Body of pancreas (tissue), 4 donors: ENCODE measurements around the gene MAP2K4. TPM values are rescaled to one million over a fixed set of nuclear protein-coding genes. Genes with fewer than 3 reads are reported as not detected.

ENCODE experiments used
- ATAC-seq: fragments of 150-250 bp; one replicate; pipeline ENCODE4 v1.9.1; 2016
- DNase-seq, 4 donors: peaks; one replicate each; pipeline ENCODE4 v3.0.0-alpha.2; 2019
- H3K27ac ChIP-seq, 4 donors: fragments of 200-600 bp; sonication (generic); 1 replicate in 3 of 4; 2 replicates in 1 of 4; pipeline versions ENCODE4 v1.5.1 to v1.6.1; 2016 to 2019; ENCODE audit warnings: mild to moderate bottlenecking in 1 of 4, mixed read lengths in 1 of 4, moderate library complexity in 1 of 4
- H3K27me3 ChIP-seq, 2 donors: fragments of 200-600 bp; sonication (generic); one replicate each; pipeline ENCODE4 v1.6.0; 2016; ENCODE audit warnings: mild to moderate bottlenecking in 1 of 2
- H3K36me3 ChIP-seq, 2 donors: fragments of 200-600 bp; sonication (generic); replicated peaks in 1 of 2; 2 replicates each; pipeline ENCODE4 v1.5.1; 2016; ENCODE audit warnings: low read depth in 2 of 2; ENCODE audit not compliant: insufficient read depth in 1 of 2
- H3K4me1 ChIP-seq: fragments of 200-600 bp; sonication (generic); one replicate; pipeline ENCODE4 v1.6.0; 2016
- H3K4me3 ChIP-seq, 2 donors: fragments of 200-600 bp; sonication (generic); 1 replicate in 1 of 2; 2 replicates in 1 of 2; pipeline ENCODE4 v1.5.1; 2016 to 2019
- H3K9me3 ChIP-seq, 3 donors: fragments of 200-600 bp; sonication (generic); 1 replicate in 2 of 3; 2 replicates in 1 of 3; pipeline ENCODE4 v1.5.1; 2016
- CTCF ChIP-seq, 7 experiments: fragments of 450-650 bp in 4 of 7; fragments of 200-600 bp in 3 of 7; sonication (generic) in 3 of 7; IDR thresholded peaks; one replicate each; pipeline ENCODE4 v1.5.1; 2016 to 2019; ENCODE audit warnings: antibody characterized with exemption in 7 of 7
- POLR2A ChIP-seq, 3 donors: fragments of 450-650 bp; IDR thresholded peaks; one replicate each; pipeline ENCODE4 v1.6.1; 2016; ENCODE audit warnings: antibody characterized with exemption in 3 of 3, mild to moderate bottlenecking in 2 of 3
- WGBS, 2 donors: methylation state at CpG; one replicate each; pipeline ENCODE4 v1.1.5; 2017; 5-methylcytosine and 5-hydroxymethylcytosine counted together
- intact Hi-C: fragments of 100-400 bp; cut with DNase I; formaldehyde crosslinking; loops from one replicate; pipeline ENCODE4 v1.15.1; 2023
- total RNA-seq, 2 donors: library from RNA; depleted of rRNA; stranded (reverse); fragments of >200 nt; gene quantifications; one replicate each; pipeline ENCODE4 v1.1.0, GENCODE V29; 2016

MAP2K4 gene
- total RNA-seq, 2 donors from 2014 or later = 12.5 to 15.2 TPM

GRCh38 chr17:11996722-11997146, 23.9 kb upstream of the MAP2K4 start:
- 0% methylated on average over 9 to 14 of the region's 14 CpGs for WGBS, 2 donors
- Histone ChIP-seq H3K4me1 (peaks cover 4% of the 10 kb centered on the region), H3K4me3 (peak overlapping the region; percentile 71 to 94), H3K36me3 (no peaks in the 10 kb centered on the region), H3K27me3 (no peaks in the 10 kb centered on the region), H3K9me3 (no peaks in the 10 kb centered on the region), H3K27ac (peak overlapping the region; percentile 90 to 97 (median 95))
- ATAC-seq = peak; percentile 12
- TF ChIP-seq POLR2A (IDR thresholded peaks at IDR 0.05) (no peak), CTCF (IDR thresholded peaks at IDR 0.05) (peak in 4 of 7 experiments; percentile 18 to 38 (median 36))
- intact Hi-C loops = no loop called here
- peak in 3 of 4 donors; percentile 37 to 57 (median 55) for DNase-seq

DNA sequence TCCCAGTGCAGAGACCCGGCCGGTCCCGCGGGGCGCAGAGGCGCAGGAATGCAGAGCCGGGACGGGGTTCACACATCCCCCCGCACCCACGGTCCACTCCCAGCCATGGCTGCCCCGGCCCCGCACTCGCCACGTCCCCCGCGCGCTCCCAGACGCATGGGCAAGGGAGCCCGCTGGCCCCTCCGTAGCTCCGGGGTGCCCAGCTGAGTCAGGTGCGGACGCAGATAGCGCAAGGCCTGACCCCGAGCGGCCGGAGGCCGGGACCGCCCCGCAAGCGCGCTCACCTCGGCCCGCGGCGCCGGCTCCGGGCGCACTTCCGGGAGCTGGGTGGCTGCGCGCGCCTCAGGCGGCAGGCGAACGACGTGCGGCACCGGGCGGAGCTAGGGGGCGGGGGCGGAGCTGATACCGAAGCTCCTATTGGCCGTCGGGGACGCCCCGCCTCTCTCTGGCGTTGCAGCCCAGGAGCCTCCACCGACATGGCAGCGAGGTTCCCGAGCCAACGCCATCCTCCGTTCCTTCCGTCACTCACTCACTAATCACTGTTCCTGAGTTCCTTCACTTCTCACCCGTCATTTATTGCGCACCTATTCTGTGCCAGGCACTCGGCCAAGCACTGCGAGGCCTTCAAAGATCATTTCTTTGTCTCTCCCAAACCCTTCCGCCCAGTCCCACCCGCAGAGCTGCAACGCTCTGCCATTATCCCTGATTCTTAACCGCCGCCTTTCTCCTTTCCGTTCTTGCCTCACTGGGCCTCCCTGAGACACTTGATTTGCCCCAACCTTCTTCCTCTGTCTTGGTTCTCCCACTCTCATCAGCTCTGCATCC, 23.3 kb upstream of the MAP2K4 start, which contains the start of gene ZNF18:
TSS of gene ZNF18 (minus strand) at position 329 of the 825 bp plus-strand sequence. CDS start 4,646 bp downstream, outside the sequence.
- H3K4me1 ChIP-seq = peaks cover 4% of the 10 kb centered on the region
- intact Hi-C loops = no loop called here
- H3K27me3 ChIP-seq = no peaks in the 10 kb centered on the region
- ATAC-seq = peak; percentile 98
- no peaks in the 10 kb centered on the region for H3K9me3 ChIP-seq
- peak; percentile 98 to 99 (median 98) for DNase-seq
- peak in 1 of 7 experiments; percentile 39 for TF ChIP-seq CTCF (IDR thresholded peaks at IDR 0.05)
- TF ChIP-seq POLR2A (IDR thresholded peaks at IDR 0.05) = peak; percentile 95 to 97 (median 97)
- 1% methylated on average over 14 to 46 of the region's 74 CpGs for WGBS, 2 donors
- peak within 1 kb of the TSS; percentile 71 to 94 for H3K4me3 ChIP-seq
- no peaks in the 10 kb centered on the region for H3K36me3 ChIP-seq
- peak within 1 kb of the TSS; percentile 90 to 97 (median 95) for H3K27ac ChIP-seq

- Histone ChIP-seq H3K27ac (peak overlapping the region; percentile 84 to 97 (median 95)), H3K9me3 (no peaks in the 10 kb centered on the region), H3K27me3 (no peaks in the 10 kb centered on the region), H3K4me3 (peak overlapping the region; percentile 36 to 48), H3K4me1 (peaks cover 4% of the 10 kb centered on the region), H3K36me3 (no peaks in the 10 kb centered on the region)
- peak in 1 of 4 donors; percentile 2 for DNase-seq
- no peak for ATAC-seq
- TF ChIP-seq CTCF (IDR thresholded peaks at IDR 0.05) = no peak
- TF ChIP-seq POLR2A (IDR thresholded peaks at IDR 0.05) = no peak
- intact Hi-C loops = no loop called here
- WGBS, 2 donors = 50 to 54% methylated on average over 4 of the region's 4 CpGs
Measured at GRCh38 chr17:11997972-11998233, 22.8 kb upstream of the MAP2K4 start.

GRCh38 chr17:11999696-12000095, 21.0 kb upstream of the MAP2K4 start:
- no peak overlapping the region for H3K4me3 ChIP-seq
- intact Hi-C loops = no loop called here
- H3K36me3 ChIP-seq = no peaks in the 10 kb centered on the region
- H3K27me3 ChIP-seq = no peaks in the 10 kb centered on the region
- peaks cover 4% of the 10 kb centered on the region for H3K4me1 ChIP-seq
- no peak for DNase-seq
- H3K9me3 ChIP-seq = no peaks in the 10 kb centered on the region
- 77 to 90% methylated on average over 5 of the region's 5 CpGs for WGBS, 2 donors
- ATAC-seq = no peak
- no peak overlapping the region for H3K27ac ChIP-seq
- TF ChIP-seq CTCF (IDR thresholded peaks at IDR 0.05) (no peak), POLR2A (IDR thresholded peaks at IDR 0.05) (no peak)
